Stimulated activated naive CD8-positive, alpha-beta T cell treated with anti-CD3 and anti-CD28 coated beads, Interleukin-15, Interleukin-2, amounts not matched to agents 100 ng/mL and 50 ng/mL, for 24 hours (primary cell): ENCODE data around the gene MRPS34.
"Not testable (repeated sequence)": the region's sequence is repeated elsewhere in the genome, so short reads cannot be mapped to it uniquely, and the experiment has no call there.

ENCODE experiments used
- H3K27ac Mint-ChIP-seq: one replicate; pipeline ENCODE4 v1.8.0; 2021; ENCODE audit warnings: mild to moderate bottlenecking, mixed read lengths
- H3K27me3 Mint-ChIP-seq: one replicate; pipeline ENCODE4 v1.8.0; 2021; ENCODE audit warnings: mixed read lengths
- H3K36me3 Mint-ChIP-seq: one replicate; pipeline ENCODE4 v1.8.0; 2021; ENCODE audit warnings: low read depth, mixed read lengths
- H3K4me1 Mint-ChIP-seq: one replicate; pipeline ENCODE4 v1.8.0; 2021; ENCODE audit warnings: low read depth, mixed read lengths
- H3K4me3 Mint-ChIP-seq: one replicate; pipeline ENCODE4 v1.8.0; 2021; ENCODE audit warnings: mild to moderate bottlenecking, mixed read lengths
- H3K9me3 Mint-ChIP-seq: one replicate; pipeline ENCODE4 v1.8.0; 2021; ENCODE audit warnings: mixed read lengths

Gene MRPS34

DNA sequence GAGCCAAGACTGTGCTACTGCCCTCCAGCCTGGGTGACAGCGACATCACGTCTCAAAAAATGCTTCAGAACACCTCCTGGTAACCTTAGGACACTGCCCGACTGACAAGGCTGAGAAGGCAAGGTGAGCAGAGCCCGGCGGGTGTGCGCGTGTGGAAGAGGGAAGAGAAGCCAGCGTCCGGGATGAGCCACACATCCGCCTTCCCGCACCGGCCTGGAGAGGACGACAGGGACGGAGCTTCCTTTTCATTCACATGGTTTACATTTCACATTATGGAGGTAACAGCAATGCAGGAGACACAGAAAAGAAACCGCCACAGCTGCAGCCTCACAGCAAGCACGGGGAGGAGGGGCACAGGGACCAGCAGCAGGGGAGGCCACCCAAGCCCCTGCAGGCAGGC lies 37.2 kb upstream of the MRPS34 start:
- Mint-ChIP-seq H3K4me1 (peaks cover 12% of the 10 kb centered on the region), H3K27ac (no peak overlapping the region)

DNA sequence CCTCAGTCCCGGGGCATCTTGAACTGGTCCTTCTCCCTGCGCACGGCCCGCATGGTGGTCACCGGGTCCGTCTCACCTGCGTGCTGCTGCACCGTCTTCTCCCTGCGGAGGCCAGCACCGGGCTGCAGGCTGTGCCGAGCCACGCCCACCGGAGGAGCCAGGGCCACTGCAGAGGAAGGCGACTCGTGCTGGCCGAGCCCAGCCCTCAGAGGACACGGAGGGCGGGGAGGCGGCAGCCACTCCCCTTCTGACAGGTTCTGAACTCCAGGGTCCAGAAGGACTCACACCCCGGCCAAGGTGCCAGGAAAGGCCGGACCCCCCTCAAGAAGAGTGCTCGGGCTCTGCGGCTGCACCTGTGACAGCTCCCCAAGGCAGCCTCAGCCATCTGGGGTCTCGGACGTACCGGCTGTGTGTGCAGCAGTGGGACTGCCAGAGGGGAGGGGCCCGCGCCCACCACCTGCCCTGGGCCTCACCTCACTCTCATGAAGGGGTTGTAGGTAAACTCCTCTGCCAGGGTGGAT lies 36.4 kb upstream of the MRPS34 start:
- no peaks in the 10 kb centered on the region for H3K27me3 Mint-ChIP-seq
- no peak overlapping the region for H3K4me3 Mint-ChIP-seq
- peaks cover 18% of the 10 kb centered on the region for H3K36me3 Mint-ChIP-seq
- H3K9me3 Mint-ChIP-seq = no peaks in the 10 kb centered on the region
- no peak overlapping the region for H3K27ac Mint-ChIP-seq
- H3K4me1 Mint-ChIP-seq = peaks cover 12% of the 10 kb centered on the region

More for the DNA sequence above, 37.2 kb upstream of the MRPS34 start:
- Mint-ChIP-seq H3K27me3 (no peaks in the 10 kb centered on the region), H3K9me3 (no peaks in the 10 kb centered on the region), H3K4me3 (no peak overlapping the region), H3K36me3 (peaks cover 21% of the 10 kb centered on the region)

DNA sequence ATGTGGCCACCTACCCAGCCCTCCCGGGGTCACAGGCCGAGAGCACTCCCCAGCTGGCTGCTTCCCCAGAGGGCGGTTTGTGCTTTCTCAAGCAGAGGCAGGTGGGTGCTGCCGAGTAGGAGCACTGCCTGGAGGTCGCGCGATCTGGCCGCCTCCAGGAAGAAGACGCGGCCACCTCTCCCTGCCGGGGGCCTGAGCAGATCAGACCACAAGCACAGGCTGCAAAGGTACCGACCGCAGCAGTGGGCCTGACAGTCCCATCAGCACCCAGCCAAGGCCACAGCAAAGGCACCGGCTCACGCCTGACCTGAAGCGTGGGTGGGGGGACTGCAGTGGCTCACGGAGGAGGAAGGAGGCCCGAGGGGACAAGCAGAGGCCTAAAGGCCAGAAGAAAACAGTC lies 35.8 kb upstream of the MRPS34 start:
- Mint-ChIP-seq H3K27ac (no peak overlapping the region), H3K4me3 (no peak overlapping the region), H3K9me3 (no peaks in the 10 kb centered on the region), H3K36me3 (peaks cover 15% of the 10 kb centered on the region), H3K27me3 (no peaks in the 10 kb centered on the region), H3K4me1 (peaks cover 12% of the 10 kb centered on the region)

DNA sequence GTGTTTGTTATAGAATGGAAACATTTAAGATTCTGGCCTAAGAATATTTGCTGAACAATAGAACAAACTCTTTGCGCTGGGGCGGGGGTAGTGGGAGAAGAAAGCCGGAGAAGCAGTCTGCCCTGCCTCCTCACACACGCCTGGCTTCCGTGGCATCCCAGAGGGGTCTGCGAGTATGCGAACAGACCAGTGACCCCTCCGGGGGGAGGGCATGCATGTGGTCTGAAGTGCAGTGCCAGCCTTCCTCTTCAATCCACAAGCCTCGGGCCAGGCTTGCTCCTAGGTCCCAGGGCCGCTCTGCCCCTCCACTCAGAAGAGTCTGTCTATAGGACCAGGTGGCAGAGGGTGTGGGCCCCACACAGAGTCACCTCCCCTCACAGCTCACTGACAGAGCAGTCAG lies 34.7 kb upstream of the MRPS34 start:
- H3K9me3 Mint-ChIP-seq = no peaks in the 10 kb centered on the region
- H3K4me1 Mint-ChIP-seq = peaks cover 3% of the 10 kb centered on the region
- H3K4me3 Mint-ChIP-seq = no peak overlapping the region
- H3K27ac Mint-ChIP-seq = no peak overlapping the region
- H3K27me3 Mint-ChIP-seq = no peaks in the 10 kb centered on the region
- peaks cover 10% of the 10 kb centered on the region for H3K36me3 Mint-ChIP-seq

DNA sequence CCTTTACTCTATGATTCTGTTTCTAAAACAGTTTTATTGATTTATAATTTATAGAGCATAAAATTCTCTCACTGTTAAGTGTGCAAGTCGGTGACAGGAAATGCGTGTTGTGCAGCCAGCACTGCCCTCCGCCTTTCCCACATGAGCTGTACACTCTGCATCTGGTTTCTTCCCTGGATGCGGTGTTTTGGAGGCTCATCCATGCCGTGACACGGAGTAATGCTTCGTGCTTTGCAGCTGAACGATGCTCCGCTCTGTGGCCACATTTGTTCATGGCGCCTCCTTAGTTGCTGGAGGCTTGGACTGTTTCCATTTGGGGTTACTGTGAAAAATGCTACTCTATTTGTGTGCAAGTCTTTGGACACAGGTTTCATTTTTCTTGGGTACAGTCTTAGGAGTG lies 27.8 kb upstream of the MRPS34 start:
- no peaks in the 10 kb centered on the region for H3K27me3 Mint-ChIP-seq
- peaks cover 4% of the 10 kb centered on the region for H3K36me3 Mint-ChIP-seq
- peaks cover 9% of the 10 kb centered on the region for H3K9me3 Mint-ChIP-seq
- no peak overlapping the region for H3K27ac Mint-ChIP-seq
- no peak overlapping the region for H3K4me3 Mint-ChIP-seq
- H3K4me1 Mint-ChIP-seq = no peaks in the 10 kb centered on the region

DNA sequence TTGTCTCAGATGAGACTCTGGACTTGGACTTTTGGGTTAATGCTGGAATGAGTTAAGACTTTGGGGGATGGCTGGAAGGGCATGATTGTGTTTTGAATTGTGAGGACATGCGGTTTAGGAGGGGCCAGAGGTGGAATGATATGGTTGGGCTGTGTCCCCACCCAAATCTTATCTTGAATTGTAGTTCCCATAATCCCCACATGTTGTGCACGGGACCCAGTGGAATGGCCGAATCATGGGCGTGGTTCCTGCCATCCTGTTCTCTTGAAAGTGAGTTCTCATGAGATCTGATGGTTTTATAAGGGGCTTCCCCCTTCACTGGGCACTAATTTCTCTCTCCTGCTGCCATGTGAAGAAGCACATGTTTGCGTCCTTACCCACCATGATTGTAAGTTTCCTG lies 26.3 kb upstream of the MRPS34 start:
- H3K4me3 Mint-ChIP-seq, H3K27me3 Mint-ChIP-seq, H3K9me3 Mint-ChIP-seq, H3K4me1 Mint-ChIP-seq, H3K36me3 Mint-ChIP-seq, H3K27ac Mint-ChIP-seq: not testable (repeated sequence)

DNA sequence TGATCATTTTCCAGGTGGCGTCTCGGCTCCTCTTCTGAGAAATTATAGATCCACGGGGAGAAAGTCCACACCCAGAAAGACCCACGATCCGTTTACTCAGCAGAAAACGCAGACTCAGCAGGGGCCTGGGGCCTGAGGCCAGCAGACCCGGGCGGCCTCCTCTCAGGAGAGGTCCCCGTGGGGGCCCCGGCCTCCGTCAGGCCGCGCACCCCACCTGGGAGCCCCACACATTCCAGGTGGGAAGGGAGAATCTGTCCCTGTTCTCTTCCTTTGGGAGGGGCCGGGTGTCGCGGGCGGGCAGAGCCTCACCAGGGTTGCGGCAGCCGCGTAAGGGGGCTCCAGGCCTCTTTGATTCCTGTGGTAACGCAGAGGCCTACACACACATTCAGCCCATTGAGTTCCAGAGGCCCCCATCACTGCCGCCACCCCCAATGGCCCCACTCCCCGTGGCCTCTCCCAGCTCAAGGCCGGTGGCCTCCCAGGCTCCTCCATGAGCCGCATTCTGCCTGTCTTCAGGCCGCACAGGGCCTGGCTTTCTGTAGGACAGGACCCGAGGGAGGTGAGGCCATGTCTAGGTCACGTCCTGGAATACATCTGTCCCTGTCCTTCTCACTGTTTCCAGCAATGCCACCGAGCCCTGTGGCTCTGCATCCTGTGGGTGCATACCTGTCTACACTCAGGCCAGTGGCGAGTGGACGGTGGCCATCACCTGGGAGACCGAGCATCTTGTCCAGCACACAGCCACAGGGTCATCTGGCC lies 22.2 kb upstream of the MRPS34 start:
- Mint-ChIP-seq H3K4me1 (no peaks in the 10 kb centered on the region), H3K27me3 (no peaks in the 10 kb centered on the region), H3K4me3 (no peak overlapping the region), H3K36me3 (no peaks in the 10 kb centered on the region), H3K27ac (no peak overlapping the region), H3K9me3 (peaks cover 4% of the 10 kb centered on the region)

DNA sequence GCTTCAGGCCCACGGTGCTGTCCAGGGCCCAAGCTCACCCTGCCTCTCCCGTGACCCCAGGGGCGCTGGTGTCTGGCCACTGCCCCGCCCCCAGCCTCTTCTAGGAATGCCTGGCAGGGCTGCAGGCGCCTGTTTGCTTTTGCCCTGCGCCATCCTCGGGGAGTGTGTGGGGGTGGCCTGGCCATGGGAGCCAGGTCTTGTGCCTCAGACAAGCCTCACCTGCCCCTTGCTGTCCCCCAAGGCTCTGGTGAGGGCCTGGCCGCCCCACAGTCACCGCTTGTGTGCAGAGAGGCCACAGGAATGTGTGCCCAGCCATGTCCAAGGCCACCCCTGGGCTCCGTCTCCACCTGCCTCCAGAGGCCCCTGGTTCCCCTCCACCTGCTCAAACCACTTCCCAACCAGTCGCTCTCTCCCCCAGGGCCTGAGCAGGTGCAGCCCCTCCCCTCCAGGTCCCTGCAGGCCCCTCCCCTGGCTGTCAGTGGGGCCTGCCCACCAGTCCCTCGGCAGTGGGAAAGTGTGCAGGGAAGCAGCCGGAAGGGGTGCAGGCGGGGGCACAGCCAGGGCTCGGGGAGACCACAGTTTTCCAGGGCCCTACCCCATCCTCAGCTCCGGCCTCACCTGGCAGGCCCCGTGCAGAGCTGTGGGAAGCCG lies 21.4 kb upstream of the MRPS34 start:
- no peaks in the 10 kb centered on the region for H3K9me3 Mint-ChIP-seq

DNA sequence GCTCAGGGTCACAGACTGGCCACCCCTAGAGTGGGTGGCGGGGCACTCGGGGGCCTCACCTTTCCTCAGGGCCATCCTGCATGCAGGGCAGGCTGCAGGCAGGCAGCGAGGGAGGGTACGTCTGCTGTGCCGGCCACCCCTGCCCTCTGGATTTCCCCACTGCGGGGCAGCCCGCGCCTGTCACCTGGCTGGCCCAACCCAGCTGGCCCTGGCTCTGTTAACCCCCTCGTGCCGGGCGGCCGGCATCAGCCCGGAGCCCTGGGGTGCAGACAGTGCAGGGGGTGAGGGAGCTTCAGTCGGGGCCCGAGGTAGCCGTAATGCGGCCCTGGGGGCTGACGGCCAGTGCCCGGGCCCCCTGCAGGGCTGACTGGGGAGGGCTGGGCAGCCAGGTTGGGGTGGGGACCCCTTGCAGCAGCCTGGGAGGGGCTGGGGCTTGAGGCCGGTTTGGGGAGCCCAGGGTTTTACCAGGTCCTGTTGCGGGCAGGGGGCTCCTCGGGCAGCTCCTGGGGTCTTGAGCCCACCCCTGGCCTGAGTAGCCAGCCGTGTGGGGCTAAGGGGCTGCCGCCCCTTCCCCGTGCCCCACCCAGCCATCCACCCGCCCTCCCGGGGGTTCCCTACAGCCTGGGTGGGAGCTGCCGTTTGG lies 20.8 kb upstream of the MRPS34 start, which contains the start of gene IGFALS:
TSS of gene IGFALS (minus strand) at position 128 of the 643 bp plus-strand sequence. CDS start at position 75, 53 bp downstream.
- Mint-ChIP-seq H3K4me3 (no peak within 1 kb of the TSS), H3K27ac (no peak within 1 kb of the TSS), H3K36me3 (peaks cover 5% of the 10 kb centered on the region)

More for the DNA sequence above, 21.4 kb upstream of the MRPS34 start:
- Mint-ChIP-seq H3K36me3 (no peaks in the 10 kb centered on the region), H3K27ac (no peak overlapping the region), H3K27me3 (no peaks in the 10 kb centered on the region), H3K4me1 (no peaks in the 10 kb centered on the region), H3K4me3 (no peak overlapping the region)

DNA sequence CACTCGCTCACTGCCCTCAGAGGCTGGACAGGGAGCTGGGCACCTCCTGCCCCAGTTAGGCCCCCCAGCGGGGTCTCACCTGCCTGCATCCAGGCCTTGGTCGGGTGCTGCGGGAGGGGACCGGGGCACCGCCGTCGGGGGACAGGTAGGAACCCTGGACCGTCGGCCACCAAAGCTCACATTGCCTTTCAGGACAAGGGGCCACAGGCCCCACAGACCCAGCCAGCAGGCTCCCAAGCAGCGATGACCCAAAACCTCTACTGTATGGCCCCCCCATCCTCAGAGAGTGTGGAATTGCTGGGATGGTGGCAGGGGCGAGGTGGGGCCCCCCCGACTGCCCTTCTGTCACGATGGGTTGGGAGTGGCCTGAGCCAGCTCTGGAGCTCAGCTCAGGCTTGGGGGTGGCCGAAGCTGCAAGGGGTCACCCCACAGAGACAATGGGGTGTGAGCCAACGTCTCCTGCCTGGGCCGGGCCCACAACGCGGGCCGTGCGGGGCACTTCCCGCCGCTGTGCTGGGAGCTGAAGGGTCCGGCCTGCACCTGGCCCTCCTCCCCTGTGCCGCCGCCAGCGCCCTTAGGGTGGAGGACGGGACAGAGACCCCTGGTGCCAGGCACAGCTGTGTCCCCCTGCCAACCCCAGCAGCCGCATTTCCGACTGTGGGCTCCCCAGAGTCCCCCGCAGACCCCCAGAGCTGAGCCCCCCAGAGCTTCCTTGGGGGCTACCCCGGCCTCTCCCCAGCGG lies 20.1 kb upstream of the MRPS34 start:
- H3K36me3 Mint-ChIP-seq = peaks cover 5% of the 10 kb centered on the region
- no peaks in the 10 kb centered on the region for H3K9me3 Mint-ChIP-seq
- H3K27me3 Mint-ChIP-seq = no peaks in the 10 kb centered on the region
- H3K4me1 Mint-ChIP-seq = no peaks in the 10 kb centered on the region
- H3K4me3 Mint-ChIP-seq = no peak overlapping the region
- no peak overlapping the region for H3K27ac Mint-ChIP-seq

More for the DNA sequence above, 20.8 kb upstream of the MRPS34 start, which contains the start of gene IGFALS:
- no peaks in the 10 kb centered on the region for H3K4me1 Mint-ChIP-seq
- no peaks in the 10 kb centered on the region for H3K9me3 Mint-ChIP-seq
- H3K27me3 Mint-ChIP-seq = no peaks in the 10 kb centered on the region

DNA sequence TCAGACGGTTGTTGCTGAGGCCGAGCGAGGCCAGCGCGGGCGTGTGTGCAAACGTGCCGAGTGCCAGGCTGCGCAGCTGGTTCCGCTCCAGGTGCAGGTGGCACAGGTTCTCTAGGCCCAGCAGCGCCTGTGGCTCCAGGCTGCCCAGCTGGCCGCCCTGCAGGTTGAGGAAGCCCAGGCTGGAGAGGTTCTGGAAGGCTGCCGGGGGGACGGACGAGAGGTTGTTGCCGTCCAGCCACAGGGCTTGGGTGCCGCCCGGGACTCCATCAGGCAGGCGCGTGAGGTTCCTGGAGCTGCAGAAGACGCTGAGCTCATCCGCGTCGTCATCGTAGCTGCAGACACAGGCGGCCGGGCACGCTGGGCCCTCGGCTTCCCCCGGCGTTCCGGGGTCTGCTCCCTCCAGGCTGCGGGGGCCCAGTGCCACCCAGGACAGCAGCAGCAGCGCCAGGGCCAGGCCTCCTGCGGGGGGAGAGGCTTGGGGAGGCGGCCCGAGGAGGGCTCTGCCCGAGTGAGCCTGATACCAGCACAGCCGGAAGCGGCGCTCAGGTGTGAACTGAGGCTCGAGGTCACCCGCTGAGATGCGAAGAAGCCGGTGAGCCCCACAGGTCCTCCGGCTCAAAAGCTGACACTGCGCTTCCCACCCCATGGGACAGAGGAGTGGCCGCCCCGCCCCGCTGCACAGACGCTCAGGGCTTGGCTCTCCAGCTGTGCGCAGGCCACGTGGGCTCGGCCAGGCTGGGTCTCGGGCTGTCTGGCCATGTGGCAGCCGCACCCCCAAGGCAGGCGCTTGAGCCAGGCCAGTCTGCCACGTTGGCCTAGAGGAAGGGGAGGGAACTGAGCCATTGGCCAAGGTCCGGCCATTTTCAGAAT lies 19.2 kb upstream of the MRPS34 start:
- H3K27ac Mint-ChIP-seq = no peak overlapping the region
- H3K4me1 Mint-ChIP-seq = no peaks in the 10 kb centered on the region
- H3K27me3 Mint-ChIP-seq = no peaks in the 10 kb centered on the region
- H3K9me3 Mint-ChIP-seq = no peaks in the 10 kb centered on the region
- H3K36me3 Mint-ChIP-seq = peaks cover 5% of the 10 kb centered on the region
- H3K4me3 Mint-ChIP-seq = no peak overlapping the region

DNA sequence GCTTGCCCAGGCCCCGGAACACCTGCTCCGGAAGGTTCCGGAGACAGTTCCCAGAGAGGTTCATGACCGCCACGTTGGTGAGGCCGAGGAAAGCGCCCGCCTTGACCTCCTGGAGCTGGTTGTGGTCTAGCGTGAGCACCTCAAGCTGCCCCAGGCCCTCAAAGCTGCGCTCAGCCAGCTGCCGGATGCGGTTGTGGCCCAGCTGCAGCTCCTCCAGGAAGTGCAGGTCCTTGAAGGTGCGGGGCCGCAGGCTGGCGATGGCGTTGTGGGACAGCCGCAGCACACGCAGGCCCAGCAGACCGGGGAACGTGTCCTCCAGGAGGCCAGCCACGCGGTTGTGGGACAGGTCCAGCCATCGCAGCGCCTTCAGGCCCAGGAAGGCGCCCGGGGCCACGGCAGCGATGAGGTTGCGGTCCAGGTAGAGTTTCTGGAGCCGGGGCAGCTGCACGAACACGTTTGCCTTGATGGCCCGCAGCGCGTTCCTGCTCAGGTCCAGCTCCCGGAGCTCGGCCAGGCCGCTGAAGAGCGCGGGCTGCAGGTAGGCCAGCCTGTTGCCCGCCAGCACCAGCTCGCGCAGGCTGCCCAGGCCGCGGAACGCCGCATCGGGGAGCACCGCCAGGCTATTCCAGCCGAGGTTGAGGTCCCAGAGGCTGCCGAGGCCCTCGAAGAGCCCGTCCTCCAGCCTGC lies 18.5 kb upstream of the MRPS34 start:
- Mint-ChIP-seq H3K4me3 (no peak overlapping the region), H3K4me1 (no peaks in the 10 kb centered on the region), H3K27me3 (no peaks in the 10 kb centered on the region), H3K9me3 (no peaks in the 10 kb centered on the region), H3K36me3 (peaks cover 5% of the 10 kb centered on the region), H3K27ac (no peak overlapping the region)

DNA sequence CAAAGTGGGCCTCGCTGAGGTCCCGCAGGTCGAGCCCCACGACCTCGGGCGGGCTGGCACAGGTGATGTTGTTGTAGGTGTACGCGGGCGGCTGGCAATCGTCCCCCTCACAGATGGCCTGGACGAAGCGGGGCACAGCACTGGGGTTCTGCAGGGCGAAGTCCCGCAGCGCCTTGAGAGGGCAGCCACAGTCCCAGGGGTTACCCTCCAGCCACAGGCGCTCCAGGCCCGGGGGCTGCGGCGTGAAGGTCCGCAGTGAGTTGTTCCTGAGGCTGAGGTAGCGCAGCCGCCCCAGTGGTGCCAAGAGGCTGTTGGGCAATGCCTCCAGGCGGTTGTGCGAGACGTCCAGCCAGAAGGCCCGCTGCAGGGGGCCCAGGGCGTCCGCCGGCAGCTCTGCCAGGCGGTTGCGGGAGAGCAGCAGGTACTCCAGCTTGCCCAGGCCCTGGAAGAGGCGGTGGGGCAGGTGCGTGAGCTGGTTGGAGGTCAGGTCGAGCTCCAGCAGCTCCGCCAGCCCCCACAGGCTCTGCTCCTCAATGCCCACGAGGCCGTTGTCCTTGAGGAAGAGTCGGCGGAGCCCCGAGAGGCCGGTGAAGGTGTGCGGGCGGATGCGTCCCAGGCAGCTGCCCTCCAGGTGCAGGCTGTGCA lies 17.8 kb upstream of the MRPS34 start:
- Mint-ChIP-seq H3K4me1 (no peaks in the 10 kb centered on the region), H3K27ac (no peak overlapping the region), H3K4me3 (no peak overlapping the region), H3K36me3 (peaks cover 5% of the 10 kb centered on the region), H3K27me3 (no peaks in the 10 kb centered on the region), H3K9me3 (no peaks in the 10 kb centered on the region)
